Measurements from ENCODE around the gene CHL1. TPM values are rescaled to one million over a fixed set of nuclear protein-coding genes. Genes with fewer than 3 reads are reported as not detected.

The CHL1 gene
- total and polyA plus RNA-seq, 2 experiments from 2014 or later = 0.24 TPM; not detected in 1

DNA sequence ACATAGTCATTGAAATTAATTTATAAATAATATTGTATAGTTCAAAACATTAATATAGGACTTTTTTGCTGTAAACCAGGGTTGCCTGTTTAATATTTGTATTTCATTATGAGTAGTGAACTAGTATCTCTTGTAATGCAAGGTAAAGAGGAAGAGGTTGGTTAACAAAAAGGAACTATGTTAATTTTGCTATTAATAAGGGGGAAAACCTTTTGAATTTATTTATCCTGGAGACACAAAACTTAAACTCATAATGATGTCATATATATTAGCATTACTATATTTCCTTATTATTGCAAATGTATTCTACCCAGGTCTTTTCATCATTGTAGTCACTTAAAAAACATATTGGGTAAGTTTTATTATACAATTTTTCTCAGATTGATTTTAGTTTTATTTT, 94.5 kb downstream of the CHL1 start:
- no peaks in the 10 kb centered on the region for H3K27me3 ChIP-seq
- H3K9me3 ChIP-seq (ENCODE audit: low read depth) = no peaks in the 10 kb centered on the region
- DNase-seq (ENCODE audit: low read depth in 1 of 2, low spot score in 1 of 2) = no peak
- H3K4me3 ChIP-seq = no peak overlapping the region
- no peak overlapping the region for H3K27ac ChIP-seq
- H3K36me3 ChIP-seq = no peaks in the 10 kb centered on the region
- TF ChIP-seq, protein P1, sequence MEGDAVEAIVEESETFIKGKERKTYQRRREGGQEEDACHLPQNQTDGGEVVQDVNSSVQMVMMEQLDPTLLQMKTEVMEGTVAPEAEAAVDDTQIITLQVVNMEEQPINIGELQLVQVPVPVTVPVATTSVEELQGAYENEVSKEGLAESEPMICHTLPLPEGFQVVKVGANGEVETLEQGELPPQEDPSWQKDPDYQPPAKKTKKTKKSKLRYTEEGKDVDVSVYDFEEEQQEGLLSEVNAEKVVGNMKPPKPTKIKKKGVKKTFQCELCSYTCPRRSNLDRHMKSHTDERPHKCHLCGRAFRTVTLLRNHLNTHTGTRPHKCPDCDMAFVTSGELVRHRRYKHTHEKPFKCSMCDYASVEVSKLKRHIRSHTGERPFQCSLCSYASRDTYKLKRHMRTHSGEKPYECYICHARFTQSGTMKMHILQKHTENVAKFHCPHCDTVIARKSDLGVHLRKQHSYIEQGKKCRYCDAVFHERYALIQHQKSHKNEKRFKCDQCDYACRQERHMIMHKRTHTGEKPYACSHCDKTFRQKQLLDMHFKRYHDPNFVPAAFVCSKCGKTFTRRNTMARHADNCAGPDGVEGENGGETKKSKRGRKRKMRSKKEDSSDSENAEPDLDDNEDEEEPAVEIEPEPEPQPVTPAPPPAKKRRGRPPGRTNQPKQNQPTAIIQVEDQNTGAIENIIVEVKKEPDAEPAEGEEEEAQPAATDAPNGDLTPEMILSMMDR (IDR thresholded peaks at IDR 0.05; ENCODE audit: low read depth, low read length) = no peak
- no peaks in the 10 kb centered on the region for H3K4me1 ChIP-seq (ENCODE audit: low read depth)

DNA sequence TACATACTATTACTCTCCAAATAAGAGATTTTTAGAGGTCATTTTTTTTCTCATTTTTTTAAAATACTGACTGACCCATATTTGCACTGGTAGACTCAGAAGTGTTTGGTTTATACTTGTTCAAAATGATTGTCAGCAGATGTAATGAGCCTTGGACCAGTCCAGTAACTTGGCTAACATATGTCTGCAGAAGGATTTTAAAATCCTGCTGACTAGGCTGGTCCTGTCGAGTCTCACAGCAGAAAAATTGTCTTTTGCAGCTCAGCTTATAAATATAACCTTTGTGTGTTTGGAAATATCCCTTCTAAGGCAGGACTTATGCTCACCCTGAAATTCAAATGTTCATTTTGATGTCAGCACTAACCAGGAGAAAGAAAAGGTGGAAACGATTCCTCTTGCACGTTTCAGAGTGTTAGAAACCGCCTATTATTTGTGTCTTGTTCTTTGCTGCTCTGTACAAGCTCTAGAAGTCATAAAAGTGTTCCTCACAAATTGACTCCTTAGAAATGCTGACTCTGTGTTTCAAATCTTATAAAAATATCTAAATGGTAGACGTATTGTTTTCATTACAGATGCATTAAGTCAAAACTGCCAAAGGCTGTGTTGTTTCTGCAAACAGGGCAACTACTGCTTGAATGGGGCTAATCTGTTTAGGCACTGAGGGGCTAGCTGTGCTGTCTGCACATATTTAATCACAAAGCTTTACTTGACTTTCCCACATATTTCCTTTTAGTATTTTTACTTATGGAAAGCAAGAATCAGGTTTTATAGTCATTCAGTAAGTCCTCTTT, 95.3 kb downstream of the CHL1 start:
- H3K4me1 ChIP-seq (ENCODE audit: low read depth) = no peaks in the 10 kb centered on the region
- H3K27ac ChIP-seq = no peak overlapping the region
- no peaks in the 10 kb centered on the region for H3K9me3 ChIP-seq (ENCODE audit: low read depth)
- no peaks in the 10 kb centered on the region for H3K36me3 ChIP-seq
- no peak for DNase-seq (ENCODE audit: low read depth in 1 of 2, low spot score in 1 of 2)
- TF ChIP-seq, protein P1 (IDR thresholded peaks at IDR 0.05; ENCODE audit: low read depth, low read length) = no peak
- no peaks in the 10 kb centered on the region for H3K27me3 ChIP-seq
- no peak overlapping the region for H3K4me3 ChIP-seq

DNA sequence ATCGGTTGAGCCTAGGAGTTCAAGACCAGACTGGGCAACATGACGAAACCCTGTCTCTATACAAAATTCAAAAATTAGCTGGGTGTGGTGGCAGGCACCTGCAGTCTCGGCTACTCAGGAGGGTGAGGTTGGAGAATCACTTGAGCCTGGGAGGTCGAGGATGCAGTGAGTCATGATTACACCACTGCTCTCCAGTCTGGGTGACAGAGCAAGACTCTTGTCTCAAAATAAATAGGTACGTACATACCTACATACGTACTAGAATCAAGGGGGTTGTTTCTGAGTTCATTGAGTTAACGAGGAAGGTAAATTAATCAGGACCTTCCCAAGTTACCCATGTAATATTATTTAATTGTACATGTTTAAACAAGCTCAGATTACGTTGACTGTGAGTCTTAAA, 97.5 kb downstream of the CHL1 start:
- Histone ChIP-seq H3K27me3 (no peaks in the 10 kb centered on the region), H3K36me3 (no peaks in the 10 kb centered on the region), H3K27ac (no peak overlapping the region), H3K4me3 (no peak overlapping the region), H3K9me3 (ENCODE audit: low read depth) (no peaks in the 10 kb centered on the region), H3K4me1 (ENCODE audit: low read depth) (no peaks in the 10 kb centered on the region)
- TF ChIP-seq, protein P1 (IDR thresholded peaks at IDR 0.05; ENCODE audit: low read depth, low read length) = no peak
- no peak for DNase-seq (ENCODE audit: low read depth in 1 of 2, low spot score in 1 of 2)

DNA sequence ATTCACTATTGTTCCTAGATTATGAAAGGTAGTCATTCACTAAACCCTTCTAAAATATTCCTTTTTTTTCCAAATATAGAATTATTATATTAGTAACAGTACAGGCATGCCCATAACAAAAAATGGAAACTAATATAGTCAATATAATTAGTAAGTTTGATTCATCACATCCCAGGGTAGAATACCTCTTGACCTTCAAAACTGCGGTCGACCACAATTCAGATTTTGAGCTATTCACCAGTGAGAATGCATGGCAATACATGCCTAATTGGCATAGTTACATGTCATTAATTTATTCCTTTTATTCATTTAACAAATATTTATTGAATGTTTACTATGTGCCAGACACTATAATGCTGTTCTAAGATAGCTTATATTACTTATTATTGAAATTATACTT, 98.0 kb downstream of the CHL1 start:
- no peaks in the 10 kb centered on the region for H3K9me3 ChIP-seq (ENCODE audit: low read depth)
- H3K36me3 ChIP-seq = no peaks in the 10 kb centered on the region
- no peak overlapping the region for H3K4me3 ChIP-seq
- no peaks in the 10 kb centered on the region for H3K4me1 ChIP-seq (ENCODE audit: low read depth)
- TF ChIP-seq, protein P1 (IDR thresholded peaks at IDR 0.05; ENCODE audit: low read depth, low read length) = no peak
- DNase-seq (ENCODE audit: low read depth in 1 of 2, low spot score in 1 of 2) = no peak
- H3K27me3 ChIP-seq = no peaks in the 10 kb centered on the region
- no peak overlapping the region for H3K27ac ChIP-seq

DNA sequence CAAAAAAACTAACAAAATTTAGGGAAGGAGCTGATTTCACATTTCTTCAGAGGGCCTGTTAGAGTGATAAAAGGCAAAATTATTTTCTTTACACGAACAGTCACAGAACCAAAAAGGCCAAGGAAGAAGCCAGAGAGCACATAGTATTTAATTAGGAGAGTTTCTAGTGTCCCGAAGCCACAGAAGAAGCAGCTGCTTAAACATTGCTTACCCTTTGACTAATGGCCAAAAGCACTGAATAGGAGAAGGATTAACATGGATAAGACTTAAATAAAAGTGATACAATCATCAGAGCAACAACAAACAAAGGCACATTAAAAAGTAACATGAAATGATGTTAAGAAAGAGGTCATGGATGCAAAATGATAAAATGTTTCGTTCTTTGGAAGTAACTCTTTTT, 98.6 kb downstream of the CHL1 start:
- no peak for DNase-seq (ENCODE audit: low read depth in 1 of 2, low spot score in 1 of 2)
- H3K9me3 ChIP-seq (ENCODE audit: low read depth) = no peaks in the 10 kb centered on the region

More for the DNA sequence above, 98.6 kb downstream of the CHL1 start:
- H3K27ac ChIP-seq = no peak overlapping the region
- no peaks in the 10 kb centered on the region for H3K36me3 ChIP-seq
- H3K27me3 ChIP-seq = no peaks in the 10 kb centered on the region
- TF ChIP-seq, protein P1 (IDR thresholded peaks at IDR 0.05; ENCODE audit: low read depth, low read length) = no peak
- H3K4me3 ChIP-seq = no peak overlapping the region
- no peaks in the 10 kb centered on the region for H3K4me1 ChIP-seq (ENCODE audit: low read depth)
